Body of pancreas (tissue), 4 donors: ENCODE data around the gene WRAP73. TPM values are rescaled to one million over a fixed set of nuclear protein-coding genes. Genes with fewer than 3 reads are reported as not detected.

ENCODE experiments used
- ATAC-seq: fragments of 150-250 bp; one replicate; pipeline ENCODE4 v1.9.1; 2016
- DNase-seq, 4 donors: peaks; one replicate each; pipeline ENCODE4 v3.0.0-alpha.2; 2019
- H3K27ac ChIP-seq, 4 donors: fragments of 200-600 bp; sonication (generic); 1 replicate in 3 of 4; 2 replicates in 1 of 4; pipeline versions ENCODE4 v1.5.1 to v1.6.1; 2016 to 2019; ENCODE audit warnings: mild to moderate bottlenecking in 1 of 4, mixed read lengths in 1 of 4, moderate library complexity in 1 of 4
- H3K27me3 ChIP-seq, 2 donors: fragments of 200-600 bp; sonication (generic); one replicate each; pipeline ENCODE4 v1.6.0; 2016; ENCODE audit warnings: mild to moderate bottlenecking in 1 of 2
- H3K36me3 ChIP-seq, 2 donors: fragments of 200-600 bp; sonication (generic); replicated peaks in 1 of 2; 2 replicates each; pipeline ENCODE4 v1.5.1; 2016; ENCODE audit warnings: low read depth in 2 of 2; ENCODE audit not compliant: insufficient read depth in 1 of 2
- H3K4me1 ChIP-seq: fragments of 200-600 bp; sonication (generic); one replicate; pipeline ENCODE4 v1.6.0; 2016
- H3K4me3 ChIP-seq, 2 donors: fragments of 200-600 bp; sonication (generic); 1 replicate in 1 of 2; 2 replicates in 1 of 2; pipeline ENCODE4 v1.5.1; 2016 to 2019
- H3K9me3 ChIP-seq, 3 donors: fragments of 200-600 bp; sonication (generic); 1 replicate in 2 of 3; 2 replicates in 1 of 3; pipeline ENCODE4 v1.5.1; 2016
- POLR2A ChIP-seq, 3 donors: fragments of 450-650 bp; IDR thresholded peaks; one replicate each; pipeline ENCODE4 v1.6.1; 2016; ENCODE audit warnings: antibody characterized with exemption in 3 of 3, mild to moderate bottlenecking in 2 of 3
- WGBS, 2 donors: methylation state at CpG; one replicate each; pipeline ENCODE4 v1.1.5; 2017; 5-methylcytosine and 5-hydroxymethylcytosine counted together
- intact Hi-C: fragments of 100-400 bp; cut with DNase I; formaldehyde crosslinking; loops from one replicate; pipeline ENCODE4 v1.15.1; 2023
- total RNA-seq, 2 donors: library from RNA; depleted of rRNA; stranded (reverse); fragments of >200 nt; gene quantifications; one replicate each; pipeline ENCODE4 v1.1.0, GENCODE V29; 2016
- TF ChIP-seq, protein P1 (sequence below), 7 experiments: fragments of 450-650 bp in 4 of 7; fragments of 200-600 bp in 3 of 7; sonication (generic) in 3 of 7; IDR thresholded peaks; one replicate each; pipeline ENCODE4 v1.5.1; 2016 to 2019; ENCODE audit warnings: antibody characterized with exemption in 7 of 7

WRAP73 gene
- total RNA-seq, 2 donors from 2014 or later, result 7.8 to 35.6 TPM

DNA sequence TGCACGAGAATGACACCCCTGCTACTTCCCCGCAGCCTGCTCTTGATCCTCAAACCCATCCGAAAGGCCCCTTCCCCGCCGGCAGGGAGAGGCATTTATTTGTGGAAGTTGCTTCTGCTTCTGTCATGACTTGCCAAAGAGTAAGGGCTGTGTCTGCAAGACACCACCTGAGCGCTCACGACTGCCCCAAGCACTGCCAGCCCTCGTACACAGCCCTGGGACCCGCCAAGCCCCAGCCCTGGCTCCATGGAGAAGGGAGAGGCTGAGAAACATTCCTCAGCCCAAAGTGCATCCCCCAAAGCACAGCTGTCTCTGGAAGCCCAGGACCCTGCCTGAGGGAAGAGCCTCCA, 31.4 kb downstream of the WRAP73 start:
- ATAC-seq, result no peak
- H3K4me1 ChIP-seq, result peaks cover 20% of the 10 kb centered on the region
- no peaks in the 10 kb centered on the region for H3K9me3 ChIP-seq
- intact Hi-C loops, result loop anchor here (5.0 kb wide), 1 partner anchor 166 kb away; the partner anchor contains the start of gene ARHGEF16
- no peak for DNase-seq
- TF ChIP-seq, protein P1, sequence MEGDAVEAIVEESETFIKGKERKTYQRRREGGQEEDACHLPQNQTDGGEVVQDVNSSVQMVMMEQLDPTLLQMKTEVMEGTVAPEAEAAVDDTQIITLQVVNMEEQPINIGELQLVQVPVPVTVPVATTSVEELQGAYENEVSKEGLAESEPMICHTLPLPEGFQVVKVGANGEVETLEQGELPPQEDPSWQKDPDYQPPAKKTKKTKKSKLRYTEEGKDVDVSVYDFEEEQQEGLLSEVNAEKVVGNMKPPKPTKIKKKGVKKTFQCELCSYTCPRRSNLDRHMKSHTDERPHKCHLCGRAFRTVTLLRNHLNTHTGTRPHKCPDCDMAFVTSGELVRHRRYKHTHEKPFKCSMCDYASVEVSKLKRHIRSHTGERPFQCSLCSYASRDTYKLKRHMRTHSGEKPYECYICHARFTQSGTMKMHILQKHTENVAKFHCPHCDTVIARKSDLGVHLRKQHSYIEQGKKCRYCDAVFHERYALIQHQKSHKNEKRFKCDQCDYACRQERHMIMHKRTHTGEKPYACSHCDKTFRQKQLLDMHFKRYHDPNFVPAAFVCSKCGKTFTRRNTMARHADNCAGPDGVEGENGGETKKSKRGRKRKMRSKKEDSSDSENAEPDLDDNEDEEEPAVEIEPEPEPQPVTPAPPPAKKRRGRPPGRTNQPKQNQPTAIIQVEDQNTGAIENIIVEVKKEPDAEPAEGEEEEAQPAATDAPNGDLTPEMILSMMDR (IDR thresholded peaks at IDR 0.05), result no peak
- no peak for TF ChIP-seq POLR2A (IDR thresholded peaks at IDR 0.05)
- H3K27ac ChIP-seq, result no peak overlapping the region
- H3K27me3 ChIP-seq, result no peaks in the 10 kb centered on the region
- 50 to 58% methylated on average over 2 to 9 of the region's 9 CpGs for WGBS, 2 donors
- H3K36me3 ChIP-seq, result no peaks in the 10 kb centered on the region
- H3K4me3 ChIP-seq, result no peak overlapping the region

DNA sequence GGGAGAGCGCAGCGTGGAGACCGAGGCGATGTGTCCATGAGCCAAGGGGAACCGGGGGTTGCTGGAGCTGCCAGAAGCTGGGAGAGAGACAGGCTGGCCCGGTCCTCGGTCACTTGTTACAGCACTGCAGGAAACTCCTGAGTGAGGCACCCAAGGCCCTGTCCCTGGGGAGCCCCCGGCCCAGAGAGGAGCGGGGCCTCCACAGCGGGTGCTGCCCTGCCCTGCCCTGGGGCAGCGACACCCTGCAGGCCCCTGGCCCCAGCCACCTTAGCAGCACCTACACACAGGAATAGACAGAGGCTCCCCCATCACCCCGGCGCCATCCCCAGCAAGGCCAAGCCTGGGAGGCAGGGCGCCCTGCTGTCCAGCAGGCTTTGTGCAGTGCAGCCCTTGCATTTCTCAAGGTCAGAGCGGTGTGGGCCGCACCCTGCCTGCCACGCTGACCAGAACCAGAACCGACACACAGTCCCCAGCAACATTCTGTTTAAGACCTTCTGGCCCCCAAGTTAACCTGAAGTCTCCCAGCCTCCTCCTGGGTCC, 32.0 kb downstream of the WRAP73 start:
- intact Hi-C loops, result loop anchor here (5.0 kb wide), 1 partner anchor 166 kb away; the partner anchor contains the start of gene ARHGEF16
- no peaks in the 10 kb centered on the region for H3K27me3 ChIP-seq
- no peak for ATAC-seq
- H3K27ac ChIP-seq, result no peak overlapping the region
- TF ChIP-seq, protein P1 (IDR thresholded peaks at IDR 0.05), result no peak
- no peak for TF ChIP-seq POLR2A (IDR thresholded peaks at IDR 0.05)
- no peaks in the 10 kb centered on the region for H3K9me3 ChIP-seq
- H3K36me3 ChIP-seq, result no peaks in the 10 kb centered on the region
- 66 to 71% methylated on average over 7 to 18 of the region's 18 CpGs for WGBS, 2 donors
- no peak overlapping the region for H3K4me3 ChIP-seq
- peaks cover 13% of the 10 kb centered on the region for H3K4me1 ChIP-seq
- DNase-seq, result no peak

DNA sequence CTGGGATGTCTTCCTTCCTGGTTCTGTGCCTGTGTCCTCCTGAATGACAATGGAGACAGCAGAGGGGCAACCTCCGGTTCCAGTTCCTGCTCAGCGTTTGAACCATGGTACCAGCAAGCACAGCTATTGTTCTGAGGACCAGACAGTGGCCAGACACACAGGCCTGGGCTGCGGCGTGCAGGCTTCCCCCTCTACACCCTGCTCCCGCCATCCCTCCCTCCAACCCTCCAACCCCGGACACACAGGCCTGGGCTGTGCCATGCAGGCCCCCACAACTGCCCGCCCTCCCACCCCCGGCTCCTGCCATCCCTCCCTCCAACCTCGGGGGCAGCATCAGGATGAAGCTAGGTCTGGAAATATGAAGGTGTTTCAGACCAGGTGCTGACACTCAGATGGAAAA, 33.0 kb downstream of the WRAP73 start:
- Histone ChIP-seq H3K9me3 (no peaks in the 10 kb centered on the region), H3K27me3 (no peaks in the 10 kb centered on the region), H3K4me3 (no peak overlapping the region), H3K36me3 (no peaks in the 10 kb centered on the region), H3K4me1 (peaks cover 10% of the 10 kb centered on the region), H3K27ac (no peak overlapping the region)
- intact Hi-C loops, result loop anchor here (5.0 kb wide), 1 partner anchor 165 kb away; the partner anchor contains the start of gene ARHGEF16
- WGBS, 2 donors, result 72 to 73% methylated on average over 9 of the region's 9 CpGs
- no peak for DNase-seq
- no peak for TF ChIP-seq POLR2A (IDR thresholded peaks at IDR 0.05)
- TF ChIP-seq, protein P1 (IDR thresholded peaks at IDR 0.05), result no peak
- no peak for ATAC-seq

DNA sequence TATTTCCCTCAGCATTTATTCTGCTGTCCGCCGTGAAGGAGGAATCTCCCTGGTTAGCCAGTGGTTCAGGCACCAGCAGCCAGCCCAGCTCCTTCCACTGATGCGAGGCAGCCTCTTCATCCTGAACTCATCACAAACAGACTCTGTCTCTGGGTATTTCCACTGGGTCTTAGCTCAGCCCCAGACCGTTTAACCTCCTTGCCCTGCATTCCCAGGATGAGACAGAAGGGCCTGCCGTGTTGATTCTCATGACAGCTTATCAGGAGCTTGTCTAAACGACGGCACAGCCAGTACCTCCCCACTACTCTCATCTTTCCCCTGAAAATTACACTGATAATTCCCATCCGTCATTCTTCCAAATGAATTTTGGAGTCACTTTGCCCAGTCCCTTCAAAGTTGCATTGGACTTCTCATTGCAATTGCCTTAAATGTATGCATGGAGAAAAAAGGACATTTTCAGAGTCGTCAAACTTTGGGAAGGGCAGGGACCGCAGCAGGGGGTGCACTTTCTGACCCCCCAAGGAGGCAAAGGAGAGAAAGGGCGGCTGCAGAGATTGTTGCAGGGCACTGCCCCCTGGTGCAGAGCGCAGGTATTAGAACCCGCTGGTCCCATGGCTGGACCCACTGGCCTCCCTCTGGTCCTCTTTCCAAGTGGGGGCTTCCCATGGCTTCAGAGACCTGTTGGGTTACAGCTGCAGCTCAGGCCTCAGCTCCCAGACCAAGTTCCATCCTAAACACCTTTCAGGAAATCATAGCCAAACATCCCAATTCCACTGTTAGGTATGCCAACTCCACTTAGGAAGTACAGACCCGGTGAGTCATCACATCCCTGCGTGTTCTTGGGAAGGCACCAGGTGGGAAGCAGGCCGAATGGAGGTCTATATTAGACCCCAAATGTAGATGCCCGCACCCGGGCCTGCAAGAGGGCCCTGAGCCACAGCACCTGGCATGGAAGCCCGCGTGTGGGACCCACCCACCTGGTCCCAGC, 34.9 kb downstream of the WRAP73 start:
- peak in 1 of 4 donors; percentile 28 for DNase-seq
- Histone ChIP-seq H3K27me3 (peaks cover 0 to 6% of the 10 kb centered on the region in 2 donors), H3K36me3 (no peaks in the 10 kb centered on the region), H3K27ac (no peak overlapping the region), H3K9me3 (no peaks in the 10 kb centered on the region), H3K4me3 (no peak overlapping the region), H3K4me1 (peaks cover 22% of the 10 kb centered on the region)
- WGBS, 2 donors, result 46 to 47% methylated on average over 20 of the region's 20 CpGs
- intact Hi-C loops, result loop anchor here (2.0 to 5.0 kb wide), 2 partner anchors 122 to 163 kb away; partner anchors contain the start of gene ARHGEF16
- no peak for ATAC-seq
- TF ChIP-seq, protein P1 (IDR thresholded peaks at IDR 0.05), result peak; percentile 9 to 43 (median 32)
- no peak for TF ChIP-seq POLR2A (IDR thresholded peaks at IDR 0.05)
